HCT116 (cell line): ENCODE measurements around the gene CELA3A. TPM values are rescaled to one million over a fixed set of nuclear protein-coding genes. Genes with fewer than 3 reads are reported as not detected.
"Not testable (repeated sequence)": the region's sequence is repeated elsewhere in the genome, so short reads cannot be mapped to it uniquely, and the experiment has no call there.

ENCODE experiments used
- ATAC-seq: fragments of 200-7000 bp; cut with Tn5 transposase; 2 replicates; pipeline ENCODE4 v1.9.1; 2020; ENCODE audit warnings: mild to moderate bottlenecking, moderate library complexity
- BruUV-seq: library from RNA; stranded (reverse); fragments of 400-500 nt; replicated peaks from 2 replicates; lab custom pipeline; 2021; lab: Mats Ljungman, UMichigan
- CTCF ChIA-PET: fragments of 300-600 bp; sonication (Branson Sonifier 250); formaldehyde crosslinking; loops from one replicate; lab custom pipeline; 2021; ENCODE audit warnings: antibody characterized with exemption; lab: Charles Lee
- POLR2A ChIA-PET: fragments of 300-600, 350-600 bp; sonication (Branson Sonifier 250); formaldehyde crosslinking; loops from one replicate; lab custom pipeline; 2021; ENCODE audit warnings: antibody characterized with exemption; lab: Charles Lee
- RAD21 ChIA-PET, 2 experiments: fragments of 300-600 bp; sonication (Branson Sonifier 250); formaldehyde crosslinking; loops; one replicate each; lab custom pipeline; 2023; ENCODE audit warnings: low total read pairs in 2 of 2; ENCODE audit not compliant: uncharacterized antibody in 2 of 2, unreplicated experiment in 2 of 2, low non-redundant PET in 1 of 2; lab: Charles Lee
- DNase-seq: peaks from one replicate; pipeline ENCODE4 v3.0.0-alpha.2; 2010; ENCODE audit warnings: low read depth, low spot score
- H2AFZ ChIP-seq: fragments of 200-600 bp; shearing (Covaris generic), sonication (generic); 2 replicates; pipeline ENCODE4 v1.6.1; 2017; ENCODE audit warnings: low read depth, mixed run types, mixed read lengths, antibody characterized with exemption, low read length; ENCODE audit not compliant: poor library complexity, severe bottlenecking
- H3K27ac ChIP-seq: 2 replicates; pipeline ENCODE4 v1.5.1; 2012; ENCODE audit warnings: low read depth, low read length
- H3K27me3 ChIP-seq: fragments of 200-600 bp; sonication (generic); 2 replicates; pipeline ENCODE4 v1.6.1; 2016; ENCODE audit warnings: mixed run types, low read length, mixed read lengths; ENCODE audit not compliant: insufficient read depth
- H3K36me3 ChIP-seq, 2 experiments: fragments of 200-500 bp in 1 of 2; fragments of 200-600 bp in 1 of 2; sonication (Bioruptor generic) in 1 of 2; sonication (generic) in 1 of 2; 2 replicates each; pipeline versions ENCODE4 v1.5.1 to v1.6.1; 2014 to 2016; ENCODE audit warnings: low read length in 2 of 2, inconsistent platforms in 1 of 2, mixed read lengths in 1 of 2, mixed run types in 1 of 2; ENCODE audit not compliant: insufficient read depth in 2 of 2, control insufficient read depth in 1 of 2
- H3K4me1 ChIP-seq, 2 experiments: fragments of 200-600 bp in 1 of 2; sonication (generic) in 1 of 2; 2 replicates each; pipeline versions ENCODE4 v1.5.1 to v1.6.1; 2012 to 2017; ENCODE audit warnings: low read length in 2 of 2, inconsistent platforms in 1 of 2, mild to moderate bottlenecking in 1 of 2, mixed read lengths in 1 of 2, mixed run types in 1 of 2, moderate library complexity in 1 of 2; ENCODE audit not compliant: insufficient read depth in 2 of 2, control insufficient read depth in 1 of 2
- H3K4me2 ChIP-seq: fragments of 200-600 bp; sonication (generic); 2 replicates; pipeline ENCODE4 v1.6.1; 2017; ENCODE audit warnings: mixed run types, low read length, mixed read lengths
- H3K4me3 ChIP-seq, 2 experiments: fragments of 200-600 bp in 1 of 2; sonication (generic) in 1 of 2; replicated peaks in 1 of 2; 2 replicates each; pipeline ENCODE4 v1.5.1; 2011 to 2016; ENCODE audit warnings: low read length in 2 of 2, control low read depth in 1 of 2, low read depth in 1 of 2, mild to moderate bottlenecking in 1 of 2, mixed read lengths in 1 of 2, mixed run types in 1 of 2
- H3K79me2 ChIP-seq: fragments of 200-600 bp; sonication (generic); 2 replicates; pipeline ENCODE4 v1.6.1; 2017; ENCODE audit warnings: mild to moderate bottlenecking, mixed run types, low read length, moderate library complexity, mixed read lengths; ENCODE audit not compliant: insufficient read depth
- H3K9ac ChIP-seq: fragments of 200-600 bp; sonication (generic); 2 replicates; pipeline ENCODE4 v1.6.1; 2016; ENCODE audit warnings: low read length, mixed read lengths
- H3K9me2 ChIP-seq: fragments of 200-600 bp; sonication (generic), shearing (Covaris generic); 2 replicates; pipeline ENCODE4 v1.6.1; 2017; ENCODE audit warnings: mixed run types, mild to moderate bottlenecking, moderate library complexity; ENCODE audit not compliant: insufficient read depth
- H3K9me3 ChIP-seq, 2 experiments: fragments of 200-500 bp in 1 of 2; fragments of 200-600 bp in 1 of 2; sonication (Bioruptor generic) in 1 of 2; sonication (generic) in 1 of 2; 2 replicates each; pipeline ENCODE4 v1.6.1; 2014 to 2017; ENCODE audit warnings: low read length in 2 of 2, mixed read lengths in 2 of 2, inconsistent platforms in 1 of 2, low read depth in 1 of 2, mild to moderate bottlenecking in 1 of 2, mixed run types in 1 of 2, moderate library complexity in 1 of 2; ENCODE audit not compliant: control insufficient read depth in 1 of 2, insufficient read depth in 1 of 2
- H4K20me1 ChIP-seq: fragments of 200-600 bp; sonication (generic), shearing (Covaris generic); 2 replicates; pipeline ENCODE4 v1.6.1; 2017; ENCODE audit warnings: mixed run types, mild to moderate bottlenecking, moderate library complexity; ENCODE audit not compliant: insufficient read depth
- intact Hi-C: fragments of 100-400 bp; cut with micrococcal nuclease; formaldehyde crosslinking; loops from 2 replicates; pipeline ENCODE4 v1.10.0; 2022
- total RNA-seq: library from RNA; stranded (reverse); gene quantifications from one replicate; pipeline ENCODE4 v1.2.1, GENCODE V29; 2021; ENCODE audit not compliant: unreplicated experiment

CELA3A gene
- total RNA-seq, 1 experiment from 2014 or later, result 9.0 TPM

DNA sequence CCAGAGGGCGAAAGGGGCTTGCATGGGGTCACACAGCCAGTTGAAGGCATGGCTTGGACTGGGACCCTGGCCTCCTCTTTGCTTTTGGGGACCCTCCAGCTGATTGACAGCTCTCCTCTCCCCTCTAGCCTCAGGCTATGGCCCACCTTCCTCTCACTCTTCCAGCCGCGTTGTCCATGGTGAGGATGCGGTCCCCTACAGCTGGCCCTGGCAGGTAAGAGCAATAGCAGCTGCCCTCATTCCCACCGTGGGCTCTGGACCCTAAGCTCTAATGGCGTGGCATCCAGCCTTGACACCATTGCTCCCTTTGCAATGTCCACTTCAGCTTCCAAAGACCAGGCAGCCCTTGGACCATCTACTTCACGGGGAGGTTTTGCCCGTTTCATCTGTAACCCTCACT is 1.4 kb downstream of the CELA3A start:
- H3K9me2 ChIP-seq, H3K79me2 ChIP-seq, H2AFZ ChIP-seq, H3K27me3 ChIP-seq, BruUV-seq, RAD21 ChIA-PET, H3K4me2 ChIP-seq, ATAC-seq, H3K36me3 ChIP-seq, H3K9ac ChIP-seq, DNase-seq, H3K4me1 ChIP-seq, intact Hi-C loops, CTCF ChIA-PET, H3K9me3 ChIP-seq, POLR2A ChIA-PET, H4K20me1 ChIP-seq, H3K4me3 ChIP-seq, H3K27ac ChIP-seq: not testable (repeated sequence)

DNA sequence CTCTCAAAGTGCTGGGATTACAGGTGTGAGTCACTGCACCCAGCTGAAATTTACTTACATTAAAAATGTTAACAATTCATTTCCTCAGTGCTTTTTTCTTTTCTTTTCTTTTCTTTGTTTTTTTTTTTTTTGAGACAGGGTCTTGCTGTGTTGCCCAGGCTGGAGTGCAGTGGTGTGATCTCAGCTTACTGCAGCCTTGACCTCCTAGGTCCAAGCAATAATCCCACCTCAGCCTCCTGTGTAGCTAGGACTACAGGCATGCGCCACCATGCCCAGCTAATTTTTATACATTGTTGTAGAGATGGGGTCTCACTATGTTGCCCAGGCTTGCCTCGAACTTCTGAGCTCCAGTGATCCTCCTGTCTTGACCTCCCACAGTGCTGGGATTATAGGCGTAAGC is 2.5 kb downstream of the CELA3A start:
- BruUV-seq, H3K79me2 ChIP-seq, H3K4me1 ChIP-seq, DNase-seq, H3K27me3 ChIP-seq, H2AFZ ChIP-seq, H3K4me2 ChIP-seq, H3K9ac ChIP-seq, POLR2A ChIA-PET, RAD21 ChIA-PET, H3K9me2 ChIP-seq, H3K27ac ChIP-seq, H3K36me3 ChIP-seq, H3K9me3 ChIP-seq, H4K20me1 ChIP-seq, ATAC-seq, intact Hi-C loops, H3K4me3 ChIP-seq: not testable (repeated sequence)
- CTCF ChIA-PET, result interaction anchor here (1.0 to 1.7 kb wide), 3 partner anchors 21 to 632 kb away, joined by 3 to 5 read pairs (median 3); no protein-coding TSS in a partner anchor
